WTC11 (cell line): ENCODE measurements around the gene CLDN5.

ENCODE experiments used
- CTCF ChIP-seq: fragments of 200-600 bp; IDR thresholded peaks from 2 replicates; pipeline ENCODE4 v1.8.0; 2022; ENCODE audit warnings: antibody characterized with exemption
- E2F5 ChIP-seq: sonication (generic); formaldehyde crosslinking; IDR thresholded peaks from 2 replicates; pipeline ENCODE4 v1.8.1; 2022; ENCODE audit warnings: mild to moderate bottlenecking, moderate library complexity, missing genetic modification reagents

DNA sequence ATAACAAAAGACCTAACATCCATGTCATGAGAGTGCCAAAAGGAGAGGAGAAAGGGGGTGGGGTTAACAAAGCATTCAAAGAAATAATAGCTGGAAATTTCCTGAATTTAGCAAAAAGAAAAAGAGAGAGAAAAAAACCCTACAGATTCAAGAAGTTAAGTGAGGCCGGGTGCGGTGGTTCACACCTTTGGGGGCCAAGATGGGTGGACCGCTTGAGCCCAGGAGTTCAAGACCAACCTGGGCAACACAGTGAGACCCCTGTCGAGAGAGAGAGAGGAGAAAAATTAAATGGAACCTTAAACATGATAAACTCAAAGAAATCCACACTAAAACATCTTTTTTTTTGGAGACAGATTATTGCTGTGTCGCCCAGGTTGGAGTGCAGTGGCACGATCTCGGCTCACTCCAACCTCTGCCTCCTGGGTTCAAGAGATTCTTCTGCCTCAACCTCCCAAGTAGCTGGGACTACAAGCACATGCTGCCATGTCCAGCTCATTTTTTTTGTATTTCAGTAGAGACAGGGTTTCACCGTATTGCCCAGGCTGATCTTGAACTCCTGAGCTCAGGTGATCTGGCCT is 8.9 kb upstream of the CLDN5 start:
- TF ChIP-seq E2F5 (CRISPR knock-in tag) (no peak), CTCF (no peak)
